IMR-90 (cell line): ENCODE measurements around the gene KRTAP10-5. TPM values are rescaled to one million over a fixed set of nuclear protein-coding genes. Genes with fewer than 3 reads are reported as not detected.

Experiments used
- ATAC-seq: fragments of 200-7000 bp; cut with Tn5 transposase; 2 replicates; pipeline ENCODE4 v1.9.1; 2020; ENCODE audit warnings: low read depth, mild to moderate bottlenecking, moderate library complexity
- BruUV-seq: library from RNA; stranded (reverse); fragments of 400-500 nt; replicated peaks from 2 replicates; lab custom pipeline; 2021; lab: Mats Ljungman, UMichigan
- CTCF ChIA-PET: fragments of 300-600 bp; formaldehyde crosslinking; extraction: SDS; loops from one replicate; lab custom pipeline; 2021; ENCODE audit warnings: antibody characterized with exemption; lab: Yijun Ruan, JAX
- POLR2A ChIA-PET: fragments of 300-600 bp; sonication (Branson Sonifier 250); formaldehyde crosslinking; loops from one replicate; lab custom pipeline; 2022; ENCODE audit warnings: antibody characterized with exemption; ENCODE audit not compliant: unreplicated experiment; lab: Charles Lee
- DNase-seq: peaks from one replicate; pipeline ENCODE4 v3.0.0; 2013
- H2AFZ ChIP-seq: replicated peaks from 2 replicates; pipeline ENCODE3; 2013; ENCODE audit warnings: low read length, mild to moderate bottlenecking; ENCODE audit not compliant: poor library complexity
- H2AK5ac ChIP-seq: 2 replicates; pipeline ENCODE4 v1.6.1; 2013; ENCODE audit warnings: low read depth, low read length, inconsistent platforms
- H2AK9ac ChIP-seq: replicated peaks from 2 replicates; pipeline ENCODE3; 2013; ENCODE audit warnings: mild to moderate bottlenecking, low read depth, low read length, moderate library complexity; ENCODE audit not compliant: poor library complexity
- H2BK120ac ChIP-seq: 2 replicates; pipeline ENCODE4 v1.6.1; 2013; ENCODE audit warnings: low read depth, low read length, inconsistent platforms
- H2BK15ac ChIP-seq: 3 replicates; pipeline ENCODE4 v1.6.1; 2013; ENCODE audit warnings: low read depth, low read length, inconsistent platforms
- H2BK20ac ChIP-seq: 2 replicates; pipeline ENCODE4 v1.6.1; 2013; ENCODE audit warnings: low read depth, mild to moderate bottlenecking, inconsistent platforms, low read length, moderate library complexity
- H2BK5ac ChIP-seq: 2 replicates; pipeline ENCODE4 v1.6.1; 2013; ENCODE audit warnings: mild to moderate bottlenecking, low read depth, low read length, inconsistent platforms; ENCODE audit not compliant: poor library complexity, severe bottlenecking
- H3K14ac ChIP-seq: replicated peaks from 2 replicates; pipeline ENCODE4 v1.6.1; 2013; ENCODE audit warnings: low read depth, low read length, inconsistent platforms
- H3K18ac ChIP-seq: 2 replicates; pipeline ENCODE4 v1.6.1; 2013; ENCODE audit warnings: low read depth, low read length, control low read depth
- H3K23ac ChIP-seq: 2 replicates; pipeline ENCODE4 v1.6.1; 2013; ENCODE audit warnings: low read depth, low read length, inconsistent platforms
- H3K27ac ChIP-seq: 2 replicates; pipeline ENCODE4 v1.5.1; 2013; ENCODE audit warnings: mild to moderate bottlenecking, control low read depth, low read length; ENCODE audit not compliant: insufficient read depth
- H3K27me3 ChIP-seq: 2 replicates; pipeline ENCODE4 v1.6.1; 2013; ENCODE audit warnings: low read length; ENCODE audit not compliant: control insufficient read depth, insufficient read depth
- H3K36me3 ChIP-seq: 2 replicates; pipeline ENCODE4 v1.6.1; 2013; ENCODE audit warnings: low read length, mixed read lengths; ENCODE audit not compliant: control insufficient read depth, insufficient read depth
- H3K4ac ChIP-seq: 2 replicates; pipeline ENCODE4 v1.6.1; 2013; ENCODE audit warnings: low read depth, low read length, inconsistent platforms
- H3K4me1 ChIP-seq: 2 replicates; pipeline ENCODE4 v1.6.1; 2013; ENCODE audit warnings: low read length, mixed read lengths; ENCODE audit not compliant: control insufficient read depth, insufficient read depth
- H3K4me2 ChIP-seq: 2 replicates; pipeline ENCODE4 v1.6.1; 2013; ENCODE audit warnings: low read depth, mild to moderate bottlenecking, control low read depth, low read length, moderate library complexity
- H3K4me3 ChIP-seq: 2 replicates; pipeline ENCODE4 v1.5.1; 2013; ENCODE audit warnings: low read depth, mild to moderate bottlenecking, control low read depth, low read length, moderate library complexity; ENCODE audit not compliant: insufficient read depth
- H3K56ac ChIP-seq: 2 replicates; pipeline ENCODE4 v1.6.1; 2013; ENCODE audit warnings: low read length, inconsistent platforms; ENCODE audit not compliant: insufficient read depth; ENCODE audit errors: extremely low read depth
- H3K79me1 ChIP-seq, 2 experiments: 2 replicates each; pipeline ENCODE4 v1.6.1; 2013; ENCODE audit warnings: low read length in 2 of 2, inconsistent platforms in 1 of 2, low read depth in 1 of 2
- H3K9ac ChIP-seq: 2 replicates; pipeline ENCODE4 v1.6.1; 2013; ENCODE audit warnings: low read depth, low read length, control low read depth
- H3K9me1 ChIP-seq: 2 replicates; pipeline ENCODE4 v1.6.1; 2013; ENCODE audit warnings: low read length, inconsistent platforms; ENCODE audit not compliant: insufficient read depth
- H3K9me3 ChIP-seq: 2 replicates; pipeline ENCODE4 v1.6.1; 2013; ENCODE audit warnings: low read length; ENCODE audit not compliant: control insufficient read depth, insufficient read depth
- H4K20me1 ChIP-seq: 2 replicates; pipeline ENCODE4 v1.6.1; 2013; ENCODE audit warnings: low read length, inconsistent platforms; ENCODE audit not compliant: insufficient read depth
- H4K5ac ChIP-seq: 2 replicates; pipeline ENCODE4 v1.6.1; 2013; ENCODE audit warnings: mild to moderate bottlenecking, low read depth, low read length, control low read depth
- H4K8ac ChIP-seq, 2 experiments: 2 replicates each; pipeline ENCODE4 v1.6.1; 2013; ENCODE audit warnings: low read depth in 2 of 2, low read length in 2 of 2, control low read depth in 1 of 2, inconsistent platforms in 1 of 2
- H4K91ac ChIP-seq: 2 replicates; pipeline ENCODE4 v1.6.1; 2013; ENCODE audit warnings: low read depth, low read length, inconsistent platforms; ENCODE audit not compliant: insufficient read depth
- BHLHE40 ChIP-seq: fragments of 150-350 bp; IDR thresholded peaks from 2 replicates; pipeline ENCODE4 v1.6.1; 2016; ENCODE audit warnings: mild to moderate bottlenecking, low read depth, low read length
- CEBPB ChIP-seq: IDR thresholded peaks from 2 replicates; pipeline ENCODE4 v1.6.1; 2012; ENCODE audit warnings: low read depth, low read length, improper control_type of control experiment
- MAZ ChIP-seq: IDR thresholded peaks from 2 replicates; pipeline ENCODE4 v1.6.1; 2012; ENCODE audit warnings: low read depth, mild to moderate bottlenecking, low read length, improper control_type of control experiment, moderate library complexity, borderline replicate concordance
- POLR2A ChIP-seq: IDR thresholded peaks from 2 replicates; pipeline ENCODE4 v1.6.1; 2012; ENCODE audit warnings: mild to moderate bottlenecking, low read depth, low read length
- RAD21 ChIP-seq: IDR thresholded peaks from 2 replicates; pipeline ENCODE4 v1.6.1; 2012; ENCODE audit warnings: low read length, improper control_type of control experiment
- SMC3 ChIP-seq: fragments of 150-350 bp; IDR thresholded peaks from 2 replicates; pipeline ENCODE4 v1.6.1; 2016; ENCODE audit warnings: low read depth, mild to moderate bottlenecking, antibody characterized with exemption, low read length, moderate library complexity
- WGBS, 2 experiments: methylation state at CpG; one replicate each; pipeline versions ENCODE4 v1.1.5 to v1.1.7; 2013; ENCODE audit warnings: missing lambda C conversion rate in 2 of 2; ENCODE audit not compliant: insufficient read length in 1 of 2; ENCODE audit errors: extremely low coverage in 2 of 2; 5-methylcytosine and 5-hydroxymethylcytosine counted together
- dilution Hi-C: fragments of 300-500 bp; cut with HindIII; formaldehyde crosslinking; loops from one replicate; pipeline ENCODE4 v1.14.3; 2018; ENCODE audit warnings: low sequenced_read_pairs; ENCODE audit not compliant: unreplicated experiment
- in situ Hi-C: fragments of 300-500 bp; cut with MboI; formaldehyde crosslinking; loops from 3 replicates; pipeline ENCODE4 v1.14.3; 2019; ENCODE audit warnings: low sequenced_read_pairs, inconsistent platforms, mixed read lengths
- intact Hi-C: fragments of 100-400 bp; cut with micrococcal nuclease; formaldehyde crosslinking; loops from 2 replicates; pipeline ENCODE4 v1.10.0; 2022
- polyA plus RNA-seq, 3 experiments: library from polyadenylated mRNA; depleted of rRNA; stranded (reverse); fragments of >200 nt; gene quantifications; 2 replicates each; pipeline ENCODE4 v1.2.3, GENCODE V29; 2012; ENCODE audit warnings: low replicate concordance in 1 of 3
- total RNA-seq: library from RNA; depleted of rRNA; stranded (reverse); fragments of >200 nt; gene quantifications from 2 replicates; pipeline ENCODE4 v1.2.3, GENCODE V29; 2012
- TF ChIP-seq, protein P1 (sequence below): conservative IDR thresholded peaks from 2 replicates; pipeline ENCODE4 v1.5.1; 2012; ENCODE audit warnings: mild to moderate bottlenecking, low read depth, low read length, improper control_type of control experiment

KRTAP10-5 gene
- total and polyA plus RNA-seq, 2 of the 4 experiments (the other 2 are of a cell fraction), result not detected

DNA sequence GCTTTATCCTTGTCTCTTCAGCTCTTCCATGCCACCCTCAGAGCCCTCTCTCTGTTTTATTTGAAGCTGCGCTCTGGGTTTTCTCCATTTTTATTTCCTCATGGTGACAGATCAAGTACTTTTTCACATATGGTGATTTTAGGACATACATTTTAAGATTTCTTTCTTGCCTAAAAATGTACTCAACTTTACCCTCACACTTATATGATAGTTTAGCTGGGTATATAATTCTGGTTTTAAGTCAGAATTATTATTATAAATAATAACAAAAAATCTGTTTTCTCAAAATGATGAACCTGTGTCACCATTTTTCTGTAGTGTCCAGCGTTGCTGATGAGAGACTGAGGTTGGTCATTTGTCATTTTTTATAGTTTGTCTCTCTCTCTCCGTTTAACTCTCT is 754 bp upstream of the KRTAP10-5 start:
- Histone ChIP-seq H3K18ac (no peak overlapping the region), H3K14ac (no peak overlapping the region), H3K56ac (no peak overlapping the region), H3K9me1 (no peaks in the 10 kb centered on the region), H2BK20ac (no peak overlapping the region), H3K27me3 (peaks cover 3% of the 10 kb centered on the region; the same call in 1 of the 2 replicates), H4K20me1 (no peaks in the 10 kb centered on the region), H3K4me1 (no peaks in the 10 kb centered on the region), H2AFZ (no peak overlapping the region), H3K4me3 (no peak overlapping the region), H3K23ac (no peak overlapping the region), H4K8ac (no peak overlapping the region), H2AK9ac (no peak overlapping the region), H3K27ac (no peak overlapping the region), H4K5ac (no peak overlapping the region), H3K9me3 (peaks cover 11% of the 10 kb centered on the region), H3K79me1 (no peaks in the 10 kb centered on the region), H3K4ac (no peak overlapping the region), H3K36me3 (no peaks in the 10 kb centered on the region), H3K9ac (no peak overlapping the region), H2AK5ac (no peak overlapping the region), H2BK5ac (no peak overlapping the region), H3K4me2 (no peak overlapping the region), H2BK15ac (no peak overlapping the region), H4K91ac (no peak overlapping the region), H2BK120ac (no peak overlapping the region)
- ATAC-seq (no peak), DNase-seq (no peak)
- no CpG with 5 or more reads among the region's 3 CpGs for WGBS, 2 experiments
- dilution Hi-C loops (no loop called here), intact Hi-C loops (no loop called here), in situ Hi-C loops (no loop called here)
- no TSS peak for BruUV-seq
- ChIA-PET POLR2A (no interaction called here), CTCF (no interaction called here)
- TF ChIP-seq BHLHE40 (no peak), CEBPB (no peak), SMC3 (no peak), RAD21 (no peak), POLR2A (no peak), MAZ (no peak)
- TF ChIP-seq, protein P1, sequence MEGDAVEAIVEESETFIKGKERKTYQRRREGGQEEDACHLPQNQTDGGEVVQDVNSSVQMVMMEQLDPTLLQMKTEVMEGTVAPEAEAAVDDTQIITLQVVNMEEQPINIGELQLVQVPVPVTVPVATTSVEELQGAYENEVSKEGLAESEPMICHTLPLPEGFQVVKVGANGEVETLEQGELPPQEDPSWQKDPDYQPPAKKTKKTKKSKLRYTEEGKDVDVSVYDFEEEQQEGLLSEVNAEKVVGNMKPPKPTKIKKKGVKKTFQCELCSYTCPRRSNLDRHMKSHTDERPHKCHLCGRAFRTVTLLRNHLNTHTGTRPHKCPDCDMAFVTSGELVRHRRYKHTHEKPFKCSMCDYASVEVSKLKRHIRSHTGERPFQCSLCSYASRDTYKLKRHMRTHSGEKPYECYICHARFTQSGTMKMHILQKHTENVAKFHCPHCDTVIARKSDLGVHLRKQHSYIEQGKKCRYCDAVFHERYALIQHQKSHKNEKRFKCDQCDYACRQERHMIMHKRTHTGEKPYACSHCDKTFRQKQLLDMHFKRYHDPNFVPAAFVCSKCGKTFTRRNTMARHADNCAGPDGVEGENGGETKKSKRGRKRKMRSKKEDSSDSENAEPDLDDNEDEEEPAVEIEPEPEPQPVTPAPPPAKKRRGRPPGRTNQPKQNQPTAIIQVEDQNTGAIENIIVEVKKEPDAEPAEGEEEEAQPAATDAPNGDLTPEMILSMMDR, result no peak
